ENCODE data around the gene MYH9. TPM values are rescaled to one million over a fixed set of nuclear protein-coding genes. Genes with fewer than 3 reads are reported as not detected.

The MYH9 gene
- total RNA-seq, 1 experiment from 2014 or later, result 758 TPM

DNA sequence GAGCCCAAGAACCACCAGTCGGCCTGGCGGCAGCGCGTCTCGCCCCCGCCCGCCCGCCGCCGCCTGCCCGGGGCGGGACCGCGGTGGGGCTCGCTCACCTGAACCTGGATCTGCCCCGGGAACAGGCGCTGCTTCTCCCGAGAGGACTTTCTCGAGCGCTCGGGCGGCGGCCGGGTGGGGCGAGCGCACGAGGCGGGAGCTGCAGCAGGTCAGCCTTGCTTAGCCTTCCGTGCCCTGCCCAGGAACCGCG, 133 bp downstream of the MYH9 start:
- peak overlapping the region; percentile 91; the same call in 1 of the 2 replicates for H3K4me2 ChIP-seq

DNA sequence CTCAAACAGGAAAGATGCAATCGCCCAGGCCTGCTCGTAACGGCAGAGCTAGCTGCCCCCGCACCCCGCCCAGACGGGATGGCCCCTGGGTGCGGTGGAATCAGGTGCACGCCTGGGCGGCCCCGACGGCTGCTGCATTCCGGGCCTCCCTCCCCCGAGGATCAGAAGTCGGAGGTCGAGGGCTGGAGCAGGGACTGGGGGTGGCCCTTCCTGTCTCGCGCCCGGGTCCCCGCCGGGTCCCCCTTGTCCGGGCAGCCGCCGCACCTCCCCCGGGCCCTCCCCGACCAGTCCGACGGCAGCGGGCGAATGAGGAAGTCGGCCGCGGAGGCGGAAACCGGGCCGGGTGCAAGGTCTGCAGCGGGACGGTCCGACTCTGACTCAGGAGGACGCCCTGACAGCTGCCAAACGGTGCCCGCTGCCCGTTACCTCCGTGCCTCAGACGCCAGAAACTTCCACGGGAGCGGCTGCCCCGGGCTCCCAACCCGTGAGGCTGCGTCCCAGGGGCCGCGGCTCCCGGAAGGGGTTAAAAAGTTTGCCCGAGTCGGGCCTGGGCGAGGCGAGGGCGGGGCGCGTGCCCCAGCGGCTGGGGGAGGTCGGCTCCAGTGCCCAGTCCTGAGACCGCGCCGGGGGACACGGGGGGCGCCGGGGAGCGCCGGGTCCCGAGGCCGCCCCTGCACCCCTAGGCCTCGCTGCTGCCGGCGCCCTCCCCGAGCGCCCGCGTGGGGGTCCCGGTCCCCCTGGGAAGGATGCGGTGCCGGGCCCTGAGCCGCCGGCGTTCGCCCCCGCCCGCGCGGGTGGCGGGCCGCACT, 663 bp downstream of the MYH9 start:
- peaks cover 57% of the 10 kb centered on the region for H3F3A ChIP-seq (ENCODE audit: insufficient read depth, low read depth)
- no peak for TF ChIP-seq CTCF (conservative IDR thresholded peaks at IDR 0.05)
- TF ChIP-seq EZH2 (IDR thresholded peaks at IDR 0.05; ENCODE audit: low read depth), result no peak
- ChIA-PET POLR2A (ENCODE audit: unreplicated experiment) (interaction anchor here (0.6 to 1.4 kb wide), 11 partner anchors 15 to 999 kb away, joined by 3 to 14 read pairs (median 6); no protein-coding TSS in a partner anchor), CTCF (no interaction called here)
- H4K20me1 ChIP-seq (ENCODE audit: insufficient read depth), result peaks cover 41% of the 10 kb centered on the region
- peaks cover 14% of the 10 kb centered on the region for H3K36me3 ChIP-seq (ENCODE audit: low read depth)
- H3K27me3 ChIP-seq (ENCODE audit: insufficient read depth, low read depth), result no peaks in the 10 kb centered on the region
- peak overlapping the region; percentile 96 for H3K4me3 ChIP-seq
- peak overlapping the region; percentile 79 for H3K27ac ChIP-seq
- H3K4me1 ChIP-seq (replicated peaks; ENCODE audit: insufficient read depth), result peaks cover 41% of the 10 kb centered on the region
- H3K4me2 ChIP-seq, result peak overlapping the region; percentile 91
- H3K9me3 ChIP-seq (ENCODE audit: insufficient read depth, low read depth), result no peaks in the 10 kb centered on the region
- H3K79me2 ChIP-seq (ENCODE audit: low read depth), result peaks cover 62% of the 10 kb centered on the region
- DNase-seq, result peak in 1 of 2 experiments; percentile 50
- intact Hi-C loops (cut with micrococcal nuclease; ENCODE audit: unreplicated experiment), result loop anchor here (1.0 kb wide), 3 partner anchors 17 to 86 kb away; no protein-coding TSS in a partner anchor
- no peak overlapping the region for H2AFZ ChIP-seq
- no peaks in the 10 kb centered on the region for H3K9me2 ChIP-seq (ENCODE audit: insufficient read depth)
- BruUV-seq (replicated peaks), result no TSS peak

More for the DNA sequence above, 133 bp downstream of the MYH9 start:
- no peaks in the 10 kb centered on the region for H3K9me2 ChIP-seq (ENCODE audit: insufficient read depth)
- CTCF ChIA-PET, result interaction anchor here (0.5 to 1.0 kb wide), 3 partner anchors 18 to 42 kb away, joined by 3 to 6 read pairs (median 3); no protein-coding TSS in a partner anchor
- H3K79me2 ChIP-seq (ENCODE audit: low read depth), result peaks cover 56% of the 10 kb centered on the region
- BruUV-seq (replicated peaks), result no TSS peak
- no peaks in the 10 kb centered on the region for H3K9me3 ChIP-seq (ENCODE audit: insufficient read depth, low read depth)
- H2AFZ ChIP-seq, result no peak overlapping the region
- TF ChIP-seq CTCF (conservative IDR thresholded peaks at IDR 0.05) (no peak), EZH2 (IDR thresholded peaks at IDR 0.05; ENCODE audit: low read depth) (no peak)
- H3F3A ChIP-seq (ENCODE audit: insufficient read depth, low read depth), result peaks cover 53% of the 10 kb centered on the region
- intact Hi-C loops (cut with micrococcal nuclease; ENCODE audit: unreplicated experiment), result no loop called here
- DNase-seq, result no peak
- peaks cover 37% of the 10 kb centered on the region for H3K4me1 ChIP-seq (replicated peaks; ENCODE audit: insufficient read depth)
- H3K27me3 ChIP-seq (ENCODE audit: insufficient read depth, low read depth), result no peaks in the 10 kb centered on the region
- POLR2A ChIA-PET (ENCODE audit: unreplicated experiment), result interaction anchor here (0.6 to 1.4 kb wide), 17 partner anchors 17 to 1021 kb away, joined by 3 to 14 read pairs (median 5); partner anchors contain the start of gene APOL1
- peak overlapping the region; percentile 96; the same call in 1 of the 2 replicates for H3K4me3 ChIP-seq
- peaks cover 37% of the 10 kb centered on the region for H4K20me1 ChIP-seq (ENCODE audit: insufficient read depth)
- peak overlapping the region; percentile 79 for H3K27ac ChIP-seq
- H3K36me3 ChIP-seq (ENCODE audit: low read depth), result peaks cover 14% of the 10 kb centered on the region

DNA sequence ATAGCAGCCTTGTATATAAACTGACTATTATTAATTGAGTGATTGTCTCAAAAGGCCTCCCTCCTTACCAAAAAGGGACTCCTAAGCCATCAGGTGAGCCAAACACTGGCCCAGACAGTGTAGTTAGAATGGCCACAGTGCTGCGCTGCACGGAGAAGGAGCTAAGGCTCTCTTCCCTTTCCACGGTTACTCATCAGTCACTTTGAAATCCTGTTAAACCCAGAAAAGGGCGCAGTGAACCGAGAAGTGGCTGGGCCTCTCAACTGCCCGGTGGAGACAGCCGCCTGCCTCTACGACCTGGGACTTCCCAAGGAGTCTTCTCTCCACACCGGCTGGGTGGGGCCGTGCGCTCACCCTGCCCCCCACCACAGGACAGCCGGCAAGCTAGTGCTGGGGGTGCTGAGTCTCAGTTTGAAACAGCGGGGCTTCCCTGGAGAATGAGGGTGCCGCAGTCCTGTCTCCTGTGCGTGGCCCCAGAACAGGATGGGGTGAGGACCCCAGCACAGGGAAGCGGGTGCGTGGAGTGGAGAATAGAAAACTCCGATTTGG, 1.3 kb downstream of the MYH9 start:
- Histone ChIP-seq H3K27ac (peak overlapping the region; percentile 79), H3K27me3 (ENCODE audit: insufficient read depth, low read depth) (no peaks in the 10 kb centered on the region), H3K4me3 (peak overlapping the region; percentile 96), H3K9me3 (ENCODE audit: insufficient read depth, low read depth) (no peaks in the 10 kb centered on the region), H4K20me1 (ENCODE audit: insufficient read depth) (peaks cover 48% of the 10 kb centered on the region), H3K36me3 (ENCODE audit: low read depth) (peaks cover 19% of the 10 kb centered on the region), H3F3A (ENCODE audit: insufficient read depth, low read depth) (peaks cover 60% of the 10 kb centered on the region), H2AFZ (no peak overlapping the region), H3K9me2 (ENCODE audit: insufficient read depth) (no peaks in the 10 kb centered on the region), H3K4me1 (replicated peaks; ENCODE audit: insufficient read depth) (peaks cover 47% of the 10 kb centered on the region), H3K79me2 (ENCODE audit: low read depth) (peaks cover 68% of the 10 kb centered on the region), H3K4me2 (peak overlapping the region; percentile 91)
- POLR2A ChIA-PET (ENCODE audit: unreplicated experiment), result interaction anchor here (0.6 to 1.0 kb wide), 5 partner anchors 14 to 75 kb away, joined by 3 to 12 read pairs (median 8); no protein-coding TSS in a partner anchor
- intact Hi-C loops (cut with micrococcal nuclease; ENCODE audit: unreplicated experiment), result loop anchor here (1.0 kb wide), 3 partner anchors 16 to 85 kb away; no protein-coding TSS in a partner anchor
- BruUV-seq (replicated peaks), result TSS peak; percentile 33
- CTCF ChIA-PET, result no interaction called here
- TF ChIP-seq CTCF (conservative IDR thresholded peaks at IDR 0.05) (no peak), EZH2 (IDR thresholded peaks at IDR 0.05; ENCODE audit: low read depth) (no peak)
- peak in 1 of 2 experiments; percentile 60 for DNase-seq
